DMS153 treated with DMSO at 0.1 percent for 48 hours (cell line): ENCODE results near the gene TMEM266.

Source experiments
- DNase-seq: peaks from one replicate; lab custom pipeline; 2025; ENCODE audit not compliant: unreplicated experiment; lab: John Stamatoyannopoulos, UW

Gene TMEM266

GRCh38 chr15:76179023-76179422, 119.2 kb downstream of the TMEM266 start:
- DNase-seq: no peak

- DNase-seq: no peak
These were observed 120.5 kb downstream of the TMEM266 start for GRCh38 chr15:76180321-76180720.

- no peak for DNase-seq
These were observed 121.9 kb downstream of the TMEM266 start for GRCh38 chr15:76181705-76182107.

GRCh38 chr15:76183930-76184649, 124.3 kb downstream of the TMEM266 start:
- no peak for DNase-seq

- DNase-seq: no peak
These were observed 124.9 kb downstream of the TMEM266 start for GRCh38 chr15:76184650-76185035.

GRCh38 chr15:76185716-76186115, 125.9 kb downstream of the TMEM266 start:
- peak; percentile 1 for DNase-seq

- no peak for DNase-seq
These were observed 127.4 kb downstream of the TMEM266 start for GRCh38 chr15:76187163-76187562.

GRCh38 chr15:76189106-76189505, 129.3 kb downstream of the TMEM266 start:
- DNase-seq: no peak

GRCh38 chr15:76190070-76190564, 130.3 kb downstream of the TMEM266 start:
- DNase-seq: no peak

GRCh38 chr15:76190751-76191538, 131.2 kb downstream of the TMEM266 start:
- peak; percentile 3 for DNase-seq

GRCh38 chr15:76191539-76192244, 131.9 kb downstream of the TMEM266 start:
- no peak for DNase-seq

GRCh38 chr15:76192715-76193114, 132.9 kb downstream of the TMEM266 start:
- DNase-seq: no peak

GRCh38 chr15:76193934-76194333, 134.1 kb downstream of the TMEM266 start:
- no peak for DNase-seq

- DNase-seq: no peak
These were observed 135.9 kb downstream of the TMEM266 start for GRCh38 chr15:76195506-76196268.

- peak; percentile 0 for DNase-seq
These were observed 136.8 kb downstream of the TMEM266 start for GRCh38 chr15:76196269-76197231.

GRCh38 chr15:76197703-76198455, 138.1 kb downstream of the TMEM266 start:
- no peak for DNase-seq

GRCh38 chr15:76198456-76199105, 138.8 kb downstream of the TMEM266 start:
- DNase-seq: no peak
